HEK293 (cell line): ENCODE measurements around the gene GOSR2.

Experiments
- CTCF ChIA-PET: fragments of 350-600 bp; formaldehyde crosslinking; extraction: SDS; loops from one replicate; lab custom pipeline; 2021; ENCODE audit warnings: antibody characterized with exemption; lab: Yijun Ruan, JAX
- POLR2A ChIA-PET: fragments of 300-600 bp; formaldehyde crosslinking; extraction: SDS; loops from one replicate; lab custom pipeline; 2020; ENCODE audit warnings: antibody characterized with exemption, inconsistent platforms; lab: Yijun Ruan, JAX
- H3K27ac ChIP-seq: fragments of 200-500 bp; sonication (Bioruptor generic); 2 replicates; pipeline ENCODE4 v1.5.1; 2014; ENCODE audit warnings: low read depth, low read length, control low read depth, inconsistent platforms; ENCODE audit errors: extremely low read depth
- H3K36me3 ChIP-seq, 2 experiments: fragments of 200-500 bp in 1 of 2; sonication (Bioruptor generic) in 1 of 2; 1 replicate in 1 of 2; 2 replicates in 1 of 2; pipeline ENCODE4 v1.5.1; 2014 to 2017; ENCODE audit warnings: inconsistent platforms in 2 of 2, low read length in 2 of 2; ENCODE audit not compliant: control insufficient read depth in 2 of 2, insufficient read depth in 1 of 2
- H3K4me1 ChIP-seq: fragments of 200-500 bp; sonication (Bioruptor generic); 2 replicates; pipeline ENCODE4 v1.5.1; 2014; ENCODE audit warnings: mild to moderate bottlenecking, low read length, inconsistent platforms; ENCODE audit not compliant: control insufficient read depth, insufficient read depth
- H3K4me3 ChIP-seq: 2 replicates; pipeline ENCODE4 v1.5.1; 2011; ENCODE audit warnings: low read depth, mild to moderate bottlenecking, control low read depth, low read length, moderate library complexity
- H3K9me3 ChIP-seq: fragments of 200-500 bp; sonication (Bioruptor generic); 2 replicates; pipeline ENCODE4 v1.5.1; 2014; ENCODE audit warnings: low read depth, low read length, inconsistent platforms; ENCODE audit not compliant: control insufficient read depth, insufficient read depth
- BCL11B ChIP-seq: fragments of 450-650 bp; formaldehyde crosslinking; IDR thresholded peaks from 2 replicates; pipeline ENCODE4 v1.5.1; 2016; ENCODE audit warnings: low read depth, missing biosample characterization, missing genetic modification characterization
- GLIS1 ChIP-seq: fragments of 450-650 bp; formaldehyde crosslinking; IDR thresholded peaks from 2 replicates; pipeline ENCODE4 v1.5.1; 2016; ENCODE audit warnings: missing biosample characterization, missing genetic modification characterization
- HOXA7 ChIP-seq: sonication (generic); formaldehyde crosslinking; IDR thresholded peaks from 2 replicates; pipeline ENCODE4 v1.8.1; 2022; ENCODE audit warnings: missing genetic modification reagents, borderline replicate concordance
- MYNN ChIP-seq: fragments of 450-650 bp; formaldehyde crosslinking; IDR thresholded peaks from 2 replicates; pipeline ENCODE4 v1.5.1; 2016; ENCODE audit warnings: missing biosample characterization, missing genetic modification characterization, borderline replicate concordance
- SCRT2 ChIP-seq: fragments of 450-650 bp; formaldehyde crosslinking; IDR thresholded peaks from 2 replicates; pipeline ENCODE4 v1.5.1; 2016; ENCODE audit warnings: missing biosample characterization, missing genetic modification characterization
- SETDB1 ChIP-seq: IDR thresholded peaks from one replicate; pipeline ENCODE4 v1.6.1; 2017; ENCODE audit warnings: mild to moderate bottlenecking, low read length, moderate library complexity, mixed read lengths; ENCODE audit not compliant: insufficient read length
- YY2 ChIP-seq: fragments of 450-650 bp; formaldehyde crosslinking; IDR thresholded peaks from 2 replicates; pipeline ENCODE4 v1.5.1; 2016; ENCODE audit warnings: missing biosample characterization, missing genetic modification characterization
- ZBTB20 ChIP-seq: fragments of 450-650 bp; formaldehyde crosslinking; IDR thresholded peaks from 2 replicates; pipeline ENCODE4 v1.5.1; 2016; ENCODE audit warnings: missing biosample characterization, missing genetic modification characterization
- ZBTB44 ChIP-seq: fragments of 450-650 bp; IDR thresholded peaks from 2 replicates; pipeline ENCODE4 v1.5.1; 2018; ENCODE audit warnings: missing biosample characterization, mild to moderate bottlenecking, missing genetic modification characterization
- ZBTB49 ChIP-seq: fragments of 450-650 bp; formaldehyde crosslinking; IDR thresholded peaks from 2 replicates; pipeline ENCODE4 v1.5.1; 2016; ENCODE audit warnings: missing biosample characterization, missing genetic modification characterization, low read depth
- ZIC2 ChIP-seq: fragments of 450-650 bp; formaldehyde crosslinking; IDR thresholded peaks from 2 replicates; pipeline ENCODE4 v1.5.1; 2016; ENCODE audit warnings: missing biosample characterization, missing genetic modification characterization
- ZNF133 ChIP-seq: fragments of 450-650 bp; formaldehyde crosslinking; IDR thresholded peaks from 2 replicates; pipeline ENCODE4 v1.5.1; 2016; ENCODE audit warnings: missing biosample characterization, missing genetic modification characterization
- ZNF157 ChIP-seq: fragments of 450-650 bp; formaldehyde crosslinking; IDR thresholded peaks from 2 replicates; pipeline ENCODE4 v1.5.1; 2016; ENCODE audit warnings: missing biosample characterization, missing genetic modification characterization
- ZNF16 ChIP-seq: fragments of 450-650 bp; formaldehyde crosslinking; IDR thresholded peaks from 2 replicates; pipeline ENCODE4 v1.5.1; 2016; ENCODE audit warnings: low read depth, missing biosample characterization, missing genetic modification characterization
- ZNF18 ChIP-seq: fragments of 450-650 bp; formaldehyde crosslinking; IDR thresholded peaks from 2 replicates; pipeline ENCODE4 v1.5.1; 2016; ENCODE audit warnings: missing biosample characterization, missing genetic modification characterization
- ZNF223 ChIP-seq: fragments of 450-650 bp; formaldehyde crosslinking; IDR thresholded peaks from 2 replicates; pipeline ENCODE4 v1.5.1; 2016; ENCODE audit warnings: missing biosample characterization, missing genetic modification characterization
- ZNF350 ChIP-seq: fragments of 450-650 bp; formaldehyde crosslinking; IDR thresholded peaks from 2 replicates; pipeline ENCODE4 v1.5.0; 2017; ENCODE audit warnings: missing biosample characterization, mild to moderate bottlenecking, missing genetic modification characterization
- ZNF416 ChIP-seq: fragments of 450-650 bp; formaldehyde crosslinking; IDR thresholded peaks from 2 replicates; pipeline ENCODE4 v1.5.1; 2016; ENCODE audit warnings: missing biosample characterization, missing genetic modification characterization
- ZNF433 ChIP-seq: fragments of 450-650 bp; formaldehyde crosslinking; IDR thresholded peaks from 2 replicates; pipeline ENCODE4 v1.5.1; 2016; ENCODE audit warnings: missing biosample characterization, missing genetic modification characterization, low read depth
- ZNF473 ChIP-seq: fragments of 450-650 bp; formaldehyde crosslinking; IDR thresholded peaks from 2 replicates; pipeline ENCODE4 v1.5.1; 2017; ENCODE audit warnings: missing biosample characterization, missing genetic modification characterization
- ZNF510 ChIP-seq: fragments of 450-650 bp; formaldehyde crosslinking; IDR thresholded peaks from 2 replicates; pipeline ENCODE4 v1.5.1; 2018; ENCODE audit warnings: mild to moderate bottlenecking, missing genetic modification characterization, missing biosample characterization; ENCODE audit not compliant: insufficient replicate concordance
- ZNF544 ChIP-seq: fragments of 450-650 bp; formaldehyde crosslinking; IDR thresholded peaks from 2 replicates; pipeline ENCODE4 v1.5.0; 2017; ENCODE audit warnings: missing biosample characterization, missing genetic modification characterization
- ZNF561 ChIP-seq: fragments of 450-650 bp; IDR thresholded peaks from 2 replicates; pipeline ENCODE4 v1.5.1; 2018; ENCODE audit warnings: missing biosample characterization, missing genetic modification characterization, borderline replicate concordance
- ZNF580 ChIP-seq: fragments of 450-650 bp; formaldehyde crosslinking; IDR thresholded peaks from 2 replicates; pipeline ENCODE4 v1.5.1; 2016; ENCODE audit warnings: missing biosample characterization, missing genetic modification characterization
- ZNF585B ChIP-seq: fragments of 450-650 bp; formaldehyde crosslinking; IDR thresholded peaks from 2 replicates; pipeline ENCODE4 v1.5.1; 2016; ENCODE audit warnings: missing biosample characterization, missing genetic modification characterization
- ZNF600 ChIP-seq: fragments of 450-650 bp; formaldehyde crosslinking; IDR thresholded peaks from 2 replicates; pipeline ENCODE4 v1.5.1; 2016; ENCODE audit warnings: missing biosample characterization, missing genetic modification characterization
- ZNF621 ChIP-seq: fragments of 450-650 bp; formaldehyde crosslinking; IDR thresholded peaks from 2 replicates; pipeline ENCODE4 v1.5.1; 2017; ENCODE audit warnings: missing biosample characterization, missing genetic modification characterization
- ZNF701 ChIP-seq: fragments of 450-650 bp; formaldehyde crosslinking; IDR thresholded peaks from 2 replicates; pipeline ENCODE4 v1.5.1; 2016; ENCODE audit warnings: missing biosample characterization, missing genetic modification characterization
- ZNF707 ChIP-seq: fragments of 450-650 bp; formaldehyde crosslinking; IDR thresholded peaks from 2 replicates; pipeline ENCODE4 v1.5.1; 2016; ENCODE audit warnings: missing biosample characterization, missing genetic modification characterization
- ZNF791 ChIP-seq: fragments of 450-650 bp; formaldehyde crosslinking; IDR thresholded peaks from 2 replicates; pipeline ENCODE4 v1.5.1; 2016; ENCODE audit warnings: missing biosample characterization, missing genetic modification characterization
- ZNF792 ChIP-seq: fragments of 450-650 bp; formaldehyde crosslinking; IDR thresholded peaks from 2 replicates; pipeline ENCODE4 v1.5.1; 2016; ENCODE audit warnings: missing biosample characterization, missing genetic modification characterization

The GOSR2 gene

GRCh38 chr17:46975287-46975686 lies 52.3 kb downstream of the GOSR2 start:
- H3K4me1 ChIP-seq = peaks cover 6% of the 10 kb centered on the region; the same call in 1 of the 2 replicates
- ChIA-PET POLR2A (interaction anchor here (0.7 kb wide), 1 partner anchor 23 kb away, joined by 3 read pairs; no protein-coding TSS in a partner anchor), CTCF (interaction anchor here (0.6 to 1.2 kb wide), 3 partner anchors 21 to 340 kb away, joined by 3 to 6 read pairs (median 3); no protein-coding TSS in a partner anchor)
- no peak overlapping the region for H3K27ac ChIP-seq
- H3K4me3 ChIP-seq = no peak overlapping the region
- peaks cover 0 to 2% of the 10 kb centered on the region in 2 experiments; a peak in 2 of 3 replicates for H3K36me3 ChIP-seq
- TF ChIP-seq ZIC2 = peak; percentile 63
- no peak for TF ChIP-seq ZNF621 (tag by site-specific recombination)
- H3K9me3 ChIP-seq = no peaks in the 10 kb centered on the region

- Histone ChIP-seq H3K9me3 (no peaks in the 10 kb centered on the region), H3K4me1 (peaks cover 6% of the 10 kb centered on the region; the same call in 1 of the 2 replicates), H3K27ac (no peak overlapping the region), H3K4me3 (no peak overlapping the region), H3K36me3 (peaks cover 0 to 2% of the 10 kb centered on the region in 2 experiments; a peak in 1 of 3 replicates)
- CTCF ChIA-PET = interaction anchor here (0.6 to 1.3 kb wide), 2 partner anchors 20 to 33 kb away, joined by 3 to 6 read pairs; no protein-coding TSS in a partner anchor
- POLR2A ChIA-PET = no interaction called here
- no peak for TF ChIP-seq ZNF561
- TF ChIP-seq ZBTB20 (tag by site-specific recombination) = peak; percentile 86
- TF ChIP-seq ZNF416 (tag by site-specific recombination) = no peak
- no peak for TF ChIP-seq ZNF544 (tag by site-specific recombination)
- TF ChIP-seq SETDB1 = no peak
- TF ChIP-seq ZNF792 (tag by site-specific recombination) = no peak
- no peak for TF ChIP-seq ZBTB49 (tag by site-specific recombination)
- TF ChIP-seq ZNF707 (tag by site-specific recombination) = no peak
- TF ChIP-seq ZNF580 (tag by site-specific recombination) = no peak
- no peak for TF ChIP-seq BCL11B (tag by site-specific recombination)
- no peak for TF ChIP-seq ZNF157 (tag by site-specific recombination)
- TF ChIP-seq ZNF18 (tag by site-specific recombination) = no peak
- no peak for TF ChIP-seq ZNF791
- TF ChIP-seq HOXA7 (CRISPR knock-in tag) = no peak
- TF ChIP-seq ZNF600 = peak; percentile 80
- peak; percentile 35; the same call in 1 of the 2 replicates for TF ChIP-seq SCRT2 (tag by site-specific recombination)
- no peak for TF ChIP-seq ZNF510 (tag by site-specific recombination)
- TF ChIP-seq GLIS1 (tag by site-specific recombination) = peak; percentile 43
- no peak for TF ChIP-seq MYNN (tag by site-specific recombination)
- peak; percentile 71; the same call in 1 of the 2 replicates for TF ChIP-seq ZNF16 (tag by site-specific recombination)
- TF ChIP-seq ZNF133 = no peak
- TF ChIP-seq ZNF585B = no peak
- no peak for TF ChIP-seq ZNF473
- no peak for TF ChIP-seq ZNF350 (tag by site-specific recombination)
- TF ChIP-seq ZNF223 (tag by site-specific recombination) = no peak
- TF ChIP-seq ZNF433 (tag by site-specific recombination) = no peak
- no peak for TF ChIP-seq ZNF701 (tag by site-specific recombination)
- TF ChIP-seq YY2 (tag by site-specific recombination) = no peak
- TF ChIP-seq ZBTB44 (tag by site-specific recombination) = peak; percentile 33; the same call in 1 of the 2 replicates
Measured at GRCh38 chr17:46976626-46977270, 53.8 kb downstream of the GOSR2 start.
